Activated CD8-positive, alpha-beta T cell treated with anti-CD3 and anti-CD28 coated beads for 36 hours (primary cell): ENCODE data around the gene HNRNPUL1. TPM values are rescaled to one million over a fixed set of nuclear protein-coding genes. Genes with fewer than 3 reads are reported as not detected.

Experiments
- ATAC-seq: fragments of 200-7000 bp; cut with Tn5 transposase; one replicate; pipeline ENCODE4 v1.10.0; 2021; ENCODE audit warnings: mild to moderate bottlenecking, moderate library complexity
- CTCF ChIA-PET: fragments of 350-600 bp; sonication (Branson Sonifier 250); formaldehyde crosslinking; loops from one replicate; lab custom pipeline; 2021; ENCODE audit warnings: antibody characterized with exemption; lab: Charles Lee
- POLR2A ChIA-PET: fragments of 350-600 bp; sonication (Branson Sonifier 250); formaldehyde crosslinking; loops from one replicate; lab custom pipeline; 2021; ENCODE audit warnings: antibody characterized with exemption; lab: Charles Lee
- DNase-seq: peaks from one replicate; pipeline ENCODE4 v3.0.0-alpha.2; 2020
- H3K27ac Mint-ChIP-seq: one replicate; pipeline ENCODE4 v1.8.0; 2021; ENCODE audit warnings: mild to moderate bottlenecking, mixed read lengths
- H3K27me3 Mint-ChIP-seq: one replicate; pipeline ENCODE4 v1.8.0; 2021; ENCODE audit warnings: mixed read lengths
- H3K36me3 Mint-ChIP-seq: one replicate; pipeline ENCODE4 v1.8.0; 2021; ENCODE audit warnings: low read depth, mixed read lengths
- H3K4me1 Mint-ChIP-seq: one replicate; pipeline ENCODE4 v1.8.0; 2021; ENCODE audit warnings: low read depth, mixed read lengths
- H3K4me3 Mint-ChIP-seq: one replicate; pipeline ENCODE4 v1.8.0; 2021; ENCODE audit warnings: mild to moderate bottlenecking, moderate library complexity, mixed read lengths
- H3K9me3 Mint-ChIP-seq: one replicate; pipeline ENCODE4 v1.8.0; 2021; ENCODE audit warnings: mixed read lengths
- intact Hi-C: fragments of 100-400 bp; cut with micrococcal nuclease; formaldehyde crosslinking; loops from one replicate; pipeline ENCODE4 v1.10.0; 2022
- total RNA-seq, 2 experiments: library from RNA; stranded (reverse); gene quantifications; one replicate each; pipeline ENCODE4 v1.2.3, GENCODE V29; 2021
- TF ChIP-seq, protein P1 (sequence below): fragments of 200-600 bp; IDR thresholded peaks from one replicate; pipeline ENCODE4 v1.8.0; 2022; ENCODE audit warnings: antibody characterized with exemption, mild to moderate bottlenecking

HNRNPUL1 gene
- total RNA-seq, 2 experiments from 2014 or later, result 257 to 259 TPM

DNA sequence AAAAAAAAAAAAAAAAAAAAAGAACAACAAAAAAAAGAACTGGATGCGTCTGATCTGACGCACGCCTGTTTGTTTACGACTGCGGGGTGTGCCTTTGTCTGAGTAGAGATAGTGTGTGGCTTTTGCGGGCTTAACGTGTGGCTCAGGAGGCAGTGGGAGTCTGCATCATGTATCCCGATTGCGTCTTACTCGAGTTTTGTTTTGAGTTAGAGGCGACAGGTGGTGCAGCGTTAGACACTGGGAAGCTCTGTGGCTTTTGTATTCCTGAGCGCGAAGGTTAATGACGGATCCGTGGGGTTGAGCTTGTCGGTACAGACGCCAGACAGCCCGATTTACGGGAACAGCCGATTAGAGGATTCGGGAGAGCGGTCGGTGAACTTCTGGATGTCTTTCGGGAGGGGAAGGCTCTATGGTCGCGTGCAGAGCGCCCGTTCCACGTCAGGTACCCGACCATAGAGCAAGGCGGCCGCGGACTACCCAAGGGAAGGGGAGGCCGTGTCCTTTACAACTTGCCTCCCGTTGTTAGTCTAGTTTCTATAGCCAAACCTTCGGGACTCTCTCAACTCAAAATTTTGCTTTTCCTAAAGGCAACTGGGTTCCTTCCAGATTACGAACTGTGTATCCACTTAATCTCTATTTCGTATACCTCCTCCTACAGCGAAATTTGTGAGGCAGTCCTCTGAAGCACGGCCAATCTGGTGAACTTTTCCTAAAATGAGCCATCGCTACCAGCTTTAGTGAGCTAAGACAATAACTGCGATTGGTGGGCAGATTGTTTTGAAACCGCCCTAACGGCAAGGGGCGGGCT lies 926 bp upstream of the HNRNPUL1 start:
- ChIA-PET CTCF (interaction anchor here (0.6 to 5.0 kb wide), 17 partner anchors 14 to 600 kb away, joined by 3 to 59 read pairs (median 3); partner anchors contain the start of genes CCDC97 and RAB4B), POLR2A (interaction anchor here (0.6 to 8.5 kb wide), 26 partner anchors 11 to 609 kb away, joined by 3 to 179 read pairs (median 4); partner anchors contain the start of genes ACTMAP, B9D2, CCDC97 and RPS19)
- intact Hi-C loops, result loop anchor here (2.0 to 10.0 kb wide), 4 partner anchors 36 to 92 kb away; partner anchors contain the start of gene TGFB1
- H3K9me3 Mint-ChIP-seq, result no peaks in the 10 kb centered on the region
- no peaks in the 10 kb centered on the region for H3K27me3 Mint-ChIP-seq
- H3K36me3 Mint-ChIP-seq, result peaks cover 33% of the 10 kb centered on the region
- TF ChIP-seq, protein P1, sequence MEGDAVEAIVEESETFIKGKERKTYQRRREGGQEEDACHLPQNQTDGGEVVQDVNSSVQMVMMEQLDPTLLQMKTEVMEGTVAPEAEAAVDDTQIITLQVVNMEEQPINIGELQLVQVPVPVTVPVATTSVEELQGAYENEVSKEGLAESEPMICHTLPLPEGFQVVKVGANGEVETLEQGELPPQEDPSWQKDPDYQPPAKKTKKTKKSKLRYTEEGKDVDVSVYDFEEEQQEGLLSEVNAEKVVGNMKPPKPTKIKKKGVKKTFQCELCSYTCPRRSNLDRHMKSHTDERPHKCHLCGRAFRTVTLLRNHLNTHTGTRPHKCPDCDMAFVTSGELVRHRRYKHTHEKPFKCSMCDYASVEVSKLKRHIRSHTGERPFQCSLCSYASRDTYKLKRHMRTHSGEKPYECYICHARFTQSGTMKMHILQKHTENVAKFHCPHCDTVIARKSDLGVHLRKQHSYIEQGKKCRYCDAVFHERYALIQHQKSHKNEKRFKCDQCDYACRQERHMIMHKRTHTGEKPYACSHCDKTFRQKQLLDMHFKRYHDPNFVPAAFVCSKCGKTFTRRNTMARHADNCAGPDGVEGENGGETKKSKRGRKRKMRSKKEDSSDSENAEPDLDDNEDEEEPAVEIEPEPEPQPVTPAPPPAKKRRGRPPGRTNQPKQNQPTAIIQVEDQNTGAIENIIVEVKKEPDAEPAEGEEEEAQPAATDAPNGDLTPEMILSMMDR, result no peak
- peaks cover 31% of the 10 kb centered on the region for H3K4me1 Mint-ChIP-seq
- H3K27ac Mint-ChIP-seq, result peak overlapping the region; percentile 100
- DNase-seq (peak; percentile 98), ATAC-seq (peak; percentile 22)
- peak overlapping the region; percentile 95 for H3K4me3 Mint-ChIP-seq

DNA sequence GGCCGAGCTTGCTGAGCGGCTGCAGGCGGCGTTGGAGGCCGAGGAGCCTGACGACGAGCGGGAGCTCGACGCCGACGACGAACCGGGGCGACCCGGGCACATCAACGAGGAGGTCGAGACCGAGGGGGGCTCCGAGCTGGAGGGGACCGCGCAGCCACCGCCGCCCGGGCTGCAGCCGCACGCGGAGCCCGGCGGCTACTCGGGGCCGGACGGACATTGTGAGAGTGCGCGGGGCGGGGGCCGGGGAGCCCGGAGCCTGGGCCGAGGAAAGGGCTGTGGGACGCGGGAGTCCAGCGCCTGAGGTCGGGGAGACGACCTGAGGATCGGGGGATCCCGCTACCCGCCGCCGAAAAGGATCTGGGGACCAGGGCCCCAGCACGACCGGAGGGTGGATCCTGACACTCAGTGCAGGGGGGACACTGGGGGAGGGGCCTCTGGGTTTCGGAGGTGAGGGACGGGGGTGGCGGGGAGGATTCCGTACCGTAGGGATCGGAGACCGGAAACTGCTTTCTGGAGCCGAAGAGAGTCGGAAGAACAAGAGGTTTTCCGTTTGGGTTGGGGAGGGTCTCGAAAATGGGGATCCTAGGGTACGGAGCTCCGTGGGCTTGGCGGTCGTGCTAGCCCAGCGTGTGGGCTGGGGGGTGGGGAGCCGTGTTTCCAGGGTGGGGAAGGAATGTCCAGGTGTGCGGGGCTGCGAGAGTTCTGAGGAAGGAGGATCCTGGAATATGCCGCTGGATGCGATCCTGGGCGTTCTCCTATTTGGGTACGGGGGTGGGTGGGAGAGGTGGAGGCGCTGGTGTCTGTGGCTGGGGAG lies 616 bp downstream of the HNRNPUL1 start:
- Mint-ChIP-seq H3K9me3 (no peaks in the 10 kb centered on the region), H3K27me3 (no peaks in the 10 kb centered on the region), H3K4me3 (peak overlapping the region; percentile 95), H3K4me1 (peaks cover 31% of the 10 kb centered on the region), H3K36me3 (peaks cover 37% of the 10 kb centered on the region), H3K27ac (peak overlapping the region; percentile 100)
- ATAC-seq (no peak), DNase-seq (peak; percentile 75)
- TF ChIP-seq, protein P1, result no peak
- ChIA-PET CTCF (interaction anchor here (0.6 to 5.0 kb wide), 8 partner anchors 27 to 87 kb away, joined by 3 to 59 read pairs (median 6); partner anchors contain the start of gene CCDC97), POLR2A (interaction anchor here (0.6 to 8.5 kb wide), 21 partner anchors 9 to 515 kb away, joined by 3 to 179 read pairs (median 5); partner anchors contain the start of genes ACTMAP, CCDC97 and TGFB1)
- intact Hi-C loops, result loop anchor here (5.0 to 10.0 kb wide), 2 partner anchors 37 to 90 kb away; partner anchors contain the start of gene TGFB1

DNA sequence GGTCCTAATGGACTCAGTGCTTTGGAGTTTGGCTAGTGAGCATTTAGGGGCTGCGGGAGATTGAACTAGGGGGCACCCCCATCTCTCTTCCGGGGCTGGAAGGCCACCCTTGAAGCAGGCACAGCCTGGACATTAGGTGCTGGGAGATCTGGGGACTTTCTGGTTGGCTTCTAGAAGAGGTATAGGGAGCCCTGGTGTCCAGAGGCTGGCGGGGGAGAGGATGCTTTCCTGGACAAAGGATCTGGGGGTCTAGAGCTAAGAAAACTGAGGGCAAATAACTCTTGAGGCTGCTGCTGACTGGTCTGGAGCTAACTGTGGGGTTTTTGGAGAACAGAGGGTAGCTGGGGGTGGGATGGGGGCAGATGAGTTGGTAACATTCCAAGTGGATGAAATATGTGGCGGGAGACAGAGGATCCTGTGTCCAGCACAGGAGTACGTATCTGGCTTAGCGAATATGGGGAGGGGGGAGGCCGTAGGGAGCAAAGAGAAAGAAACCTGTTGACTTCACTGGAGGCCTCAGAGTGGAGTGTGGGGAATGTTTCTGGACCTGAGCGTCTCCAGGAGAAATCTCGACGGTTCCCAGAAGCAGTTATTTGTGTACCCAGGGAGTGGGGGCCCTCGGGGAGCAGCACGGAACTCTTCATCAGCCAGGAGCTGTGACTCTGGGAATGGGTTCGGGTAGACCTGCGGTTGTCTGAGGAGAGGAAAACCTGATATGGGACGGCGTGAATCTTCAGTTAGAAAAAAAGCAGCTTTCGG lies 1.4 kb downstream of the HNRNPUL1 start:
- ChIA-PET CTCF (interaction anchor here (1.5 to 4.3 kb wide), 4 partner anchors 35 to 61 kb away, joined by 4 to 53 read pairs (median 20); partner anchors contain the start of gene CCDC97), POLR2A (interaction anchor here (0.6 to 8.5 kb wide), 13 partner anchors 8 to 86 kb away, joined by 3 to 179 read pairs (median 5); partner anchors contain the start of genes CCDC97 and TGFB1)
- Mint-ChIP-seq H3K9me3 (no peaks in the 10 kb centered on the region), H3K36me3 (peaks cover 37% of the 10 kb centered on the region), H3K4me3 (peak overlapping the region; percentile 95), H3K4me1 (peaks cover 31% of the 10 kb centered on the region), H3K27me3 (no peaks in the 10 kb centered on the region), H3K27ac (peak overlapping the region; percentile 100)
- DNase-seq (peak; percentile 29), ATAC-seq (no peak)
- TF ChIP-seq, protein P1, result no peak
- intact Hi-C loops, result loop anchor here (10.0 kb wide), 1 partner anchor 89 kb away; the partner anchor contains the start of gene TGFB1

DNA sequence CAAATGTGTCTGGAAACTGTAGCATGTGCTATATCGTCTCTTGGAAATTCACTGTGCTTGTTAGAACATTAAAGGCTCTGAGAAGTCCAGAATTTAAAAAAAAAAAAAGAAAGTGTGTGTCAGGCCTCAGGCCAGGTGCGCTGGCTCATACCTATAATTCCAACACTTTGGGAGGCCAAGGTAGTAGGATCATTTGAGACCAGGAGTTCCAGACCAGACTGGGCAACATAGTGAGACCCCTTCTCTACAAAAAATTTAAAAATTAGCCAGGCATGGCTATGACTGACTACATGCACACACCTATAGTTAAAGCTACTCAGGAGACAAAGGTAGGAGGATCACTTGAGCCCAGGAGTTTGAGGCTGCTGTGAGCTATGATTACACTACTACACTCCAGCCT lies 4.9 kb downstream of the HNRNPUL1 start:
- peaks cover 69% of the 10 kb centered on the region for H3K36me3 Mint-ChIP-seq
- POLR2A ChIA-PET, result interaction anchor here (1.1 kb wide), 1 partner anchor 18 kb away, joined by 3 read pairs; no protein-coding TSS in a partner anchor
- no peak for ATAC-seq
- H3K27ac Mint-ChIP-seq, result no peak overlapping the region
- TF ChIP-seq, protein P1, result no peak
- no peaks in the 10 kb centered on the region for H3K27me3 Mint-ChIP-seq
- DNase-seq, result no peak
- H3K9me3 Mint-ChIP-seq, result no peaks in the 10 kb centered on the region
- CTCF ChIA-PET, result interaction anchor here (0.9 to 1.2 kb wide), 2 partner anchors 23 to 65 kb away, joined by 3 read pairs; no protein-coding TSS in a partner anchor
- intact Hi-C loops, result loop anchor here (10.0 kb wide), 1 partner anchor 86 kb away; the partner anchor contains the start of gene TGFB1
- H3K4me1 Mint-ChIP-seq, result peaks cover 25% of the 10 kb centered on the region
- no peak overlapping the region for H3K4me3 Mint-ChIP-seq
